Panc1 (cell line): ENCODE data around the gene TMEM62. TPM values are rescaled to one million over a fixed set of nuclear protein-coding genes. Genes with fewer than 3 reads are reported as not detected.
A peak's percentile ranks its signal among the peaks of the same experiment; 100 is the strongest.

ENCODE experiments used
- ATAC-seq: fragments of 200-7000 bp; cut with Tn5 transposase; 2 replicates; pipeline ENCODE4 v1.9.1; 2020; ENCODE audit warnings: mild to moderate bottlenecking, moderate library complexity
- BruUV-seq: library from RNA; stranded (reverse); fragments of 400-500 nt; replicated peaks from 2 replicates; lab custom pipeline; 2021; lab: Mats Ljungman, UMichigan
- CTCF ChIA-PET: fragments of 300-600 bp; sonication (Branson Sonifier 250); formaldehyde crosslinking; loops from one replicate; lab custom pipeline; 2022; ENCODE audit warnings: antibody characterized with exemption; lab: Charles Lee
- POLR2A ChIA-PET: fragments of 300-600 bp; sonication (Branson Sonifier 250); formaldehyde crosslinking; loops from one replicate; lab custom pipeline; 2022; ENCODE audit warnings: antibody characterized with exemption; lab: Charles Lee
- DNase-seq: peaks from one replicate; pipeline ENCODE4 v3.0.0-alpha.2; 2010; ENCODE audit warnings: low read depth, low spot score
- H3K27ac ChIP-seq: 2 replicates; pipeline ENCODE4 v1.5.1; 2011; ENCODE audit warnings: mild to moderate bottlenecking, low read length, inconsistent platforms
- H3K27me3 ChIP-seq: fragments of 200-500 bp; sonication (Bioruptor generic); 2 replicates; pipeline ENCODE4 v1.6.0; 2014; ENCODE audit warnings: low read length, inconsistent platforms; ENCODE audit not compliant: control insufficient read depth, insufficient read depth
- H3K36me3 ChIP-seq: fragments of 200-500 bp; sonication (Bioruptor generic); 2 replicates; pipeline ENCODE4 v1.5.1; 2014; ENCODE audit warnings: inconsistent platforms, mild to moderate bottlenecking, low read length, moderate library complexity; ENCODE audit not compliant: control insufficient read depth, insufficient read depth
- H3K4me1 ChIP-seq: 2 replicates; pipeline ENCODE4 v1.5.1; 2011; ENCODE audit warnings: inconsistent platforms, mild to moderate bottlenecking, low read length, moderate library complexity; ENCODE audit not compliant: control insufficient read depth, insufficient read depth
- H3K4me3 ChIP-seq, 2 experiments: 2 replicates each; pipeline ENCODE4 v1.5.1; 2011 to 2012; ENCODE audit warnings: low read depth in 2 of 2, low read length in 2 of 2, mild to moderate bottlenecking in 2 of 2, inconsistent platforms in 1 of 2, moderate library complexity in 1 of 2
- H3K9me3 ChIP-seq: fragments of 200-500 bp; sonication (Bioruptor generic); 2 replicates; pipeline ENCODE4 v1.5.1; 2014; ENCODE audit warnings: low read depth, mild to moderate bottlenecking, inconsistent platforms, low read length, moderate library complexity; ENCODE audit not compliant: control insufficient read depth, insufficient read depth
- CTCF ChIP-seq: fragments of 450-650 bp; IDR thresholded peaks from 2 replicates; pipeline ENCODE4 v1.5.1; 2017; ENCODE audit warnings: mild to moderate bottlenecking
- POLR2AphosphoS5 ChIP-seq: IDR thresholded peaks from 2 replicates; pipeline ENCODE4 v1.6.1; 2012; ENCODE audit warnings: mild to moderate bottlenecking, low read depth, low read length, moderate library complexity
- REST ChIP-seq, 2 experiments: IDR thresholded peaks; 2 replicates each; pipeline ENCODE4 v1.6.1; 2011 to 2012; ENCODE audit warnings: low read depth in 2 of 2, control low read depth in 1 of 2, low read length in 1 of 2, mild to moderate bottlenecking in 1 of 2, moderate library complexity in 1 of 2; ENCODE audit not compliant: insufficient read depth in 1 of 2
- SIN3A ChIP-seq: IDR thresholded peaks from 2 replicates; pipeline ENCODE4 v1.6.1; 2012; ENCODE audit warnings: low read depth, mild to moderate bottlenecking, low read length, moderate library complexity, borderline replicate concordance; ENCODE audit not compliant: insufficient read depth
- TCF7L2 ChIP-seq: IDR thresholded peaks from 2 replicates; pipeline ENCODE4 v1.6.1; 2011; ENCODE audit warnings: mild to moderate bottlenecking, low read depth, low read length, inconsistent platforms
- in situ Hi-C: cut with HindIII; loops from 2 replicates; pipeline ENCODE4 v1.10.0; 2016; ENCODE audit warnings: low sequenced_read_pairs, low pct_unique_long_range_greater_than_20kb
- intact Hi-C: fragments of 100-400 bp; cut with micrococcal nuclease; formaldehyde crosslinking; loops from one replicate; pipeline ENCODE4 v1.10.0; 2022; ENCODE audit not compliant: unreplicated experiment
- total RNA-seq: library from RNA; stranded (reverse); gene quantifications from one replicate; pipeline ENCODE4 v1.2.1, GENCODE V29; 2021; ENCODE audit not compliant: unreplicated experiment

TMEM62 gene
- total RNA-seq, 1 experiment from 2014 or later: 20.4 TPM

GRCh38 chr15:43207024-43207423 is 73.6 kb downstream of the TMEM62 start:
- intact Hi-C loops: no loop called here
- ATAC-seq (no peak), DNase-seq (no peak)
- Histone ChIP-seq H3K36me3 (no peaks in the 10 kb centered on the region), H3K4me3 (no peak overlapping the region), H3K9me3 (no peaks in the 10 kb centered on the region), H3K27ac (no peak overlapping the region), H3K27me3 (peaks cover 3% of the 10 kb centered on the region; the same call in 1 of the 2 replicates), H3K4me1 (no peaks in the 10 kb centered on the region)
- in situ Hi-C loops: no loop called here
- CTCF ChIA-PET: interaction anchor here (0.9 to 1.1 kb wide), 3 partner anchors 19 to 81 kb away, joined by 3 to 5 read pairs (median 3); no protein-coding TSS in a partner anchor
- POLR2A ChIA-PET: no interaction called here
- no peak for TF ChIP-seq SIN3A
- TF ChIP-seq CTCF: no peak
- no peak for TF ChIP-seq TCF7L2
- TF ChIP-seq POLR2AphosphoS5: no peak
- no peak for TF ChIP-seq REST (IDR thresholded peaks at IDR 0.05; ENCODE audit: insufficient read depth in 1 of 2, low read depth in 2 of 2, low read length in 1 of 2)
- no TSS peak for BruUV-seq

GRCh38 chr15:43208052-43209002 is 74.9 kb downstream of the TMEM62 start:
- DNase-seq: no peak
- no peak overlapping the region for H3K4me3 ChIP-seq
- peaks cover 3% of the 10 kb centered on the region; the same call in 1 of the 2 replicates for H3K27me3 ChIP-seq
- no peaks in the 10 kb centered on the region for H3K36me3 ChIP-seq
- intact Hi-C loops: no loop called here
- H3K9me3 ChIP-seq: no peaks in the 10 kb centered on the region
- H3K27ac ChIP-seq: no peak overlapping the region
- no peaks in the 10 kb centered on the region for H3K4me1 ChIP-seq
- in situ Hi-C loops: no loop called here
- no peak for TF ChIP-seq SIN3A
- 0 out of 2 replicates have a peak, but pooled peaks have one; percentile 3 for ATAC-seq
- CTCF ChIA-PET: interaction anchor here (0.6 to 2.4 kb wide), 5 partner anchors 17 to 79 kb away, joined by 3 to 9 read pairs (median 4); no protein-coding TSS in a partner anchor
- POLR2A ChIA-PET: no interaction called here
- BruUV-seq: no TSS peak
